Endometrial microvascular endothelial cells (primary cell): ENCODE data around the gene SMIM17. TPM values are rescaled to one million over a fixed set of nuclear protein-coding genes. Genes with fewer than 3 reads are reported as not detected.

Experiments
- in situ Hi-C: cut with HindIII; loops from 2 replicates; pipeline ENCODE4 v1.10.0; 2017; ENCODE audit warnings: low sequenced_read_pairs, low pct_unique_long_range_greater_than_20kb; ENCODE audit errors: inconsistent ontology term
- total RNA-seq: library from RNA; depleted of rRNA; stranded (reverse); fragments of >200 nt; gene quantifications from one replicate; pipeline ENCODE4 v1.2.3, GENCODE V29; 2015; ENCODE audit errors: inconsistent ontology term

The SMIM17 gene
- total RNA-seq, 1 donor from 2014 or later, result 2.1 TPM

DNA sequence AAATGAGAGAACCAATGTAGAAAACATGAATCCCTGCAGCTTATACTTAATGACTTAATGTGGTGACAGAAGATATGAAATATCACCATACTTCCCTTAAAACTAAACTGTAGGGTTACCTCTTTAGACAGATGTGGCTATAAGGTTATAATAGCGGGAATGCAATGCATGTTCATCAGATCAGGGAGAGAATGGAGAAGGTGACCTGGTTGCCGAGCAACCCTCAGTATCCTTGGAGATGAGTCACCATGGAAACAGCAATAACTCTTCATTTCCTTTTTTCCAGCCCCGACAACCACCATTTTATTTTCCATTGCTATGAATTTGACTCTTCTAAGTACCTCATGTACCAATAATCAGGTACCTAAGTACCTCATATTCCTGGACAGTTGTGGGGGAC is 56.6 kb downstream of the SMIM17 start:
- in situ Hi-C loops, result no loop called here

DNA sequence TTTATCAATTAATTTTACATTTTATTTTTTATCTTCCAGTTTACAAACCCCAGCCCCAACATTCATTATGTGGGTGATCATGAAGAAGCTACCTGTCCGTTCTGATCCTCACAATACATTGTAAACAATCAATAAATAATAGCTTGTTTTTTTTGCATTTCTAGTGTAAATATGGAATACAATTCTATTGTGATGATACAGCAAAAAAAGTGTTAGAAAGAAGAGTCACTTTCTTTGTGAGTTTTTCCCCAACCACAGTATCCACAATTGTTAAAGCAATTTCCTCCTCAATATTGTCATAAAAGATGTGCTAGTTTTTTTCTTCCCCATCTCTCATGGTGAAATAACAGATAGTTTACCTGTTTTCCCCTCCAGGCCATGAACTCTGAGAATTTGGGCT is 58.9 kb downstream of the SMIM17 start:
- in situ Hi-C loops, result no loop called here

DNA sequence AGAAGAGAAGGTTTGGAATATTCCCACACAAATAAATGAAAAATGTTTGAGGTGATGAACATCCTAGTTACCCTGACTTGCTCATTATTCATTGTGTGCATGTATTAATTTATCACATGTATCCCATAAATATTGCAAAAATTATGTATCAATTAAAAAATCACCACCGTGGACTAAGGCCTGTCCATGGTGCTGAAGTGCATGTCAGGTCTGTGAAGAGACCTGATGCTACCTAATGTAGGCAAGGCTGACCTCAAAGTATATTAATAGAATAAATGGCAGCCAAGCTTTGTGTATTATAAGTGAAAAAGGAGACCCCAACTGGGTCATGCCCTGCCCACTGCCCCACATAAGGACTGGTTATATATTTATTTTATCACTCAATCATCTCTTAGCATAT is 63.0 kb downstream of the SMIM17 start:
- in situ Hi-C loops, result no loop called here

Other genes starting within 250 kb of the SMIM17 start
- gene ZNF582, start 249.6 kb upstream of the SMIM17 start, total RNA-seq, result 3.1 TPM
- 1.6 TPM for gene ZNF583, start 238.8 kb upstream of the SMIM17 start, total RNA-seq
- gene ZNF667, start 165.8 kb upstream of the SMIM17 start, total RNA-seq, result not detected
- 0.84 TPM for gene ZNF471, start 135.3 kb upstream of the SMIM17 start, total RNA-seq
- 2.6 TPM for gene ZFP28, start 104.2 kb upstream of the SMIM17 start, total RNA-seq
- gene ZNF470, start 75.7 kb upstream of the SMIM17 start, total RNA-seq, result 1.4 TPM
- gene ZNF71, start 47.9 kb upstream of the SMIM17 start, total RNA-seq, result 7.5 TPM
- not detected for gene ZNF835, start 28.6 kb downstream of the SMIM17 start, total RNA-seq
- gene PEG3, start 197.6 kb downstream of the SMIM17 start, total RNA-seq, result not detected
- gene ZIM2, start 197.6 kb downstream of the SMIM17 start, total RNA-seq, result not detected